ENCODE results near the gene BICD2.

BICD2 gene

DNA sequence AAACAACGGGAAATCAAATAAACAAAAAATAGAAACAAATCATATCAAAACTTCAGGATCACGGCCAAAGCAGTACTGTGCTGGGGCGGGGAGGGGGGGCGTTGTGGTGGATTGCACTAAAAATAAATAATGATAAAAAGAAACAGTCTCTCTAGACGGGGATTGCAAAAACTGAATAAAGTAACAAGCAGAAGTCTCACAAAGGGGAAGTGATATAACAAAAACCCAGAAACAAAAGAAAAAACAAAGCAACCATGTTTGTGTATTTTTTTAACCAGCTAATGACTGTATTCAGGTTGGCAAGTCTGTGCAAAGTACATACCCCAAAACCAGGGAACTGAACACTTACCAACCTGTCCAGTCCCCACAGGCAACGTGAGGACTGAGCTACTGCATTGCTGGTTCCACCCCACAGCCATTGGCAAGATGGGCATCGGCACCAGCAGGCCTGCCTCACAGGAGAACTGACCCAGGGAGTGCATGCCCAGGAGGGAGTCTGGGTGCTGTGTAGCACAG, 24.1 kb downstream of the BICD2 start:
- in situ Hi-C loops (cut with MboI; ENCODE audit: low pct_unique_long_range_greater_than_20kb, low sequenced_read_pairs, unreplicated experiment): no loop called here
- TF ChIP-seq, protein P1, sequence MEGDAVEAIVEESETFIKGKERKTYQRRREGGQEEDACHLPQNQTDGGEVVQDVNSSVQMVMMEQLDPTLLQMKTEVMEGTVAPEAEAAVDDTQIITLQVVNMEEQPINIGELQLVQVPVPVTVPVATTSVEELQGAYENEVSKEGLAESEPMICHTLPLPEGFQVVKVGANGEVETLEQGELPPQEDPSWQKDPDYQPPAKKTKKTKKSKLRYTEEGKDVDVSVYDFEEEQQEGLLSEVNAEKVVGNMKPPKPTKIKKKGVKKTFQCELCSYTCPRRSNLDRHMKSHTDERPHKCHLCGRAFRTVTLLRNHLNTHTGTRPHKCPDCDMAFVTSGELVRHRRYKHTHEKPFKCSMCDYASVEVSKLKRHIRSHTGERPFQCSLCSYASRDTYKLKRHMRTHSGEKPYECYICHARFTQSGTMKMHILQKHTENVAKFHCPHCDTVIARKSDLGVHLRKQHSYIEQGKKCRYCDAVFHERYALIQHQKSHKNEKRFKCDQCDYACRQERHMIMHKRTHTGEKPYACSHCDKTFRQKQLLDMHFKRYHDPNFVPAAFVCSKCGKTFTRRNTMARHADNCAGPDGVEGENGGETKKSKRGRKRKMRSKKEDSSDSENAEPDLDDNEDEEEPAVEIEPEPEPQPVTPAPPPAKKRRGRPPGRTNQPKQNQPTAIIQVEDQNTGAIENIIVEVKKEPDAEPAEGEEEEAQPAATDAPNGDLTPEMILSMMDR (IDR thresholded peaks at IDR 0.05; ENCODE audit: extremely low read depth, insufficient read depth, missing control alignments): no peak
- no peak for DNase-seq (ENCODE audit: low spot score)

DNA sequence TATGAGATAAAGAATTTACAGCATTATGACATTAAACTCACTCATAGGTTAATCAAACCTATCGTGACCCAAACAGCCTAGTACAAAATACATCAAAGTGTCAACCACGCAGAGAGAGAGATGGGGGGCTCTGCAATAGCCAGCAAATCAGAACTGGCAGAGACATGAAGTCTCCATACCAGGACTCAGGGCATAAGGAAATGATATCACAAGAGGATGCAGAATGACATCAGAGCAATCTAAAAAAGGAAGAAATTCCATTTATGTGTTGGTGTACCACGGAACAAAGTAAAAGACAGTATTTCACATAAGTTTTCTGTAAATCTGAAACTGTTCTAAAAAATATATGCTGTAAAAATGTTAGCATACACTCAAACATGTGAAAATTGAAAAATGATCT, 24.6 kb downstream of the BICD2 start:
- in situ Hi-C loops (cut with MboI; ENCODE audit: low pct_unique_long_range_greater_than_20kb, low sequenced_read_pairs, unreplicated experiment): no loop called here
- TF ChIP-seq, protein P1 (IDR thresholded peaks at IDR 0.05; ENCODE audit: extremely low read depth, insufficient read depth, missing control alignments): no peak
- no peak for DNase-seq (ENCODE audit: low spot score)

DNA sequence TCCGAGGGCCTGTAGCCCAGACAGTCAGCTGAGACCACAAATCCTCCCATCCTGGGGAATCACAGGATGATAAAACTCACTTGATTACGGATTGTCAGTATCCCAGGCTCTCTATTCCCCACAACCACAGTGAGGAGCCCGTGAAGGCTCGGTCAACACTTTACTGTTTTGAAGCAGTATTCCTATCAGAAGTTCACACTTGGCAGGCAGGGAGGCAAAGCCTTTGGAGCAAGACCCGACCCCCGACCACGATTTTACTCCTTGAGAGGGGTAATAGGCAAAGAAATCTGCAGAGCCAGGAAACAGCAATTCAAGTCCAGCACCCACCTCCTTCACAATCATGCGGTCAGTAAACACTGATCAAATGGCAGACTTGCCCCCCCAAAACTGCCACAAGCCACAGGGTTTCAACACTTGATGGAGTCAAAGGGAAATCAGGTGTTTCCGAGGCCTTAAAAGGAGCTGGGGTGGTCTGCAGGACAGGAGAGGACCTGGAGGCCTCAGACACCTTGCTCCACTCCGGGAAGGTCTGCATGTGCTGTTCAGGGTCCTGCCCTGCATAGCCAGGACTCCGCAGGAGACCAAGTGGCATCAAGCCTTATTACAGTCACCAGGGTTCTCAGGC, 25.2 kb downstream of the BICD2 start:
- TF ChIP-seq, protein P1 (IDR thresholded peaks at IDR 0.05; ENCODE audit: extremely low read depth, insufficient read depth, missing control alignments): no peak
- DNase-seq (ENCODE audit: low spot score): no peak
- in situ Hi-C loops (cut with MboI; ENCODE audit: low pct_unique_long_range_greater_than_20kb, low sequenced_read_pairs, unreplicated experiment): no loop called here

DNA sequence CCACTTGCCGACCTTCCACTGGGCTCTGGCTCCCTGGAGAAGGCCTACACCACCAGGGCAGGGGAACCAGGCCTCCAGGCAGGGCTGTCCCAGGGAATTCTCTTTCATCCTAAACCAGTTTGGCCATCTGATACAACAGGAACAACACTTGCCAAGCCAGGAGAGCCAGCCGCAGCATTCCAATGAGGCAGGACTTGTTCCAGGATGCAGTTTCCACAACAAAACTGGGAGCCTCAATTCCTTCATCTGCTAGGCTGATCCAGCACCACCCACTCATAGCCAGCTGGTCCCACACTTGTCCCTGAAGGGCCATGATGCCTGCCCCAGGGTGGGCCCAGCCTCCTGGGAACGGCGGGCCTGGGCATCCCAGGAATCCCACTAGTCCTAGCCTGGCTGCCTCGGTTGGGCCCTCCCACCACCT, 26.0 kb downstream of the BICD2 start:
- TF ChIP-seq, protein P1 (IDR thresholded peaks at IDR 0.05; ENCODE audit: extremely low read depth, insufficient read depth, missing control alignments): no peak
- DNase-seq (ENCODE audit: low spot score): no peak
- in situ Hi-C loops (cut with MboI; ENCODE audit: low pct_unique_long_range_greater_than_20kb, low sequenced_read_pairs, unreplicated experiment): no loop called here

DNA sequence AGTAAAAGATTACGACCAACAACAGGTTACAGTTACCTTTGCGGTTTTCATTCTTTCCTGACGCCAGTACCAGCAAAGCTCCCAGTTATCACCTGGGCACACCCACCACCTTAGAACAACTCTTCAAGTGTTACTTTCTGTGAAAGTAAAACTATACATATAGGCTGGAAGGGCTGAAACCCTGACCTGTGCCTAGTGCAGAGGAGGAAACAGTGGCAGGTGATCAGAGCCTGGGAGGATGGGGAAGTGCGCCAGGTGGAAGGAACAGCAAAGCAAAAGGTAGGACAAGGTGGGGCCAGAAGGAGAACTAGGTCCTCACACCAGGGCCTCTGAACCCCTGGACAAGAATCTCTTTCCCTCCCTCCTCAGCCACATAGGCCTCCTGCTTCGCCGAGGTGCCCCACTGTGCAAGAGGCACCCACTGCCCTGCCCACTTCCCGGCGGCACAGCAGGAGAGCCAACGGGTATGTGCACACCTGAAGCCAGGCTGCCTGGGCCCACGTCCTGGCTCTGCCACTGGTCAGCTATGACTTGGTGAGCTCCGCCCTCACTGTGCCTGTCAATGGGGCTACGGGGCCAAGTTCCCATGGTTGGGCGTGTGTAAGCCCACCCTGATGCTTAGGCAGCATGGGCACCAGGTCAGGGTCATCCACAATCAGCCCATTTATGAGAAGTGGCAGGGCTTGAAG, 26.9 kb downstream of the BICD2 start:
- TF ChIP-seq, protein P1 (IDR thresholded peaks at IDR 0.05; ENCODE audit: extremely low read depth, insufficient read depth, missing control alignments): no peak
- in situ Hi-C loops (cut with MboI; ENCODE audit: low pct_unique_long_range_greater_than_20kb, low sequenced_read_pairs, unreplicated experiment): no loop called here
- no peak for DNase-seq (ENCODE audit: low spot score)

DNA sequence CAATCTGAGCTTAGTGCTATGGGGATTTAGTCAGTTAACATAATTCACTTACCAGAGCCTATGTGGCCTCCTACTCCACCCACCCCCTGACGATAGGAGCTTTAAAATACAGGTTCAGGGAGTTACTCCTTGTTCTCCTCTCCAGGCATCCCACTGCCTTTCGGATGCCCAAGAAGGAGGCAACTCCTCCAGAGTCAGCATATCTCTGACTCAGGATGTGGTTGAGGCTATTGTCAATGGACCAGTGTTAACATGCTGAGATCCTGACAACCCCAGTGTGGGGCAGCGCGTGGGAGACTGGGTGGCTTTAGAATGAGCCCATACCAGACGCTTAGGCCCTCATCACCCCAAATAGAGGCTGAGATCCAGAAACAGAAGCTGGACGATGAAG, 27.4 kb downstream of the BICD2 start:
- in situ Hi-C loops (cut with MboI; ENCODE audit: low pct_unique_long_range_greater_than_20kb, low sequenced_read_pairs, unreplicated experiment): no loop called here
- DNase-seq (ENCODE audit: low spot score): no peak
- TF ChIP-seq, protein P1 (IDR thresholded peaks at IDR 0.05; ENCODE audit: extremely low read depth, insufficient read depth, missing control alignments): no peak

Data from GM13977 (cell line).